Lower leg skin (tissue), 3 donors: ENCODE measurements around the gene MC3R.

Experiments used
- CTCF ChIP-seq, 3 donors: fragments of 450-650 bp; IDR thresholded peaks; one replicate each; pipeline ENCODE4 v1.5.1; 2016; ENCODE audit warnings: antibody characterized with exemption in 3 of 3, mild to moderate bottlenecking in 3 of 3, moderate library complexity in 2 of 3
- POLR2A ChIP-seq, 2 donors: fragments of 450-650 bp; IDR thresholded peaks; one replicate each; pipeline ENCODE4 v1.6.1; 2016 to 2017; ENCODE audit warnings: antibody characterized with exemption in 2 of 2, mild to moderate bottlenecking in 1 of 2, moderate library complexity in 1 of 2

DNA sequence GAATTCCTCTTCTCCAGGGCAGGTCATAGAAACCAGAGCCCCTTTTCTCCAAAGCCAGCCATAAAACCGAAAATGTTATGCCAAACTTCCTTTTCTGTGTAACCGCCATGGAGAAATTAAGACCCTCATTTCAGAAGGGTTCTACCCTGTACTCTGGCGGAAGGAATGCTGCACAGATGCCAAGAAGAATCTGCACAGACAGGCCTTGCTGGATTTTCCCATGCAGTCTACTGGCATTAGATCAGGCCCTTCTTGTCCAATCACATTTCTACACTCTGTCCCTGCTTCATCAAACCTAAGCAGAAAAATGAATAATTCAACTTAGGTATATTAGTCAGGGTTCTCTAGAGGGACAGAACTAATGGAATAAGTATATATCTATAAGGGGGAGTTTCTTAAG, 43.2 kb upstream of the MC3R start:
- TF ChIP-seq CTCF (IDR thresholded peaks at IDR 0.05) (no peak), POLR2A (IDR thresholded peaks at IDR 0.05) (no peak)
